Muscle layer of colon (tissue), 2 donors: ENCODE results near the gene RAC2.

Experiments
- H3K27ac ChIP-seq: one replicate; pipeline ENCODE4 v1.7.0; 2013; ENCODE audit warnings: low read depth, mild to moderate bottlenecking, low read length, moderate library complexity
- H3K27me3 ChIP-seq, 2 donors: one replicate each; pipeline ENCODE4 v1.7.0; 2013; ENCODE audit warnings: low read length in 2 of 2, mild to moderate bottlenecking in 2 of 2; ENCODE audit not compliant: insufficient read depth in 2 of 2, control insufficient read depth in 1 of 2
- H3K36me3 ChIP-seq: one replicate; pipeline ENCODE4 v1.7.0; 2013; ENCODE audit warnings: mild to moderate bottlenecking, low read length; ENCODE audit not compliant: insufficient read depth
- H3K4me1 ChIP-seq: one replicate; pipeline ENCODE4 v1.7.0; 2013; ENCODE audit warnings: mild to moderate bottlenecking, low read length; ENCODE audit not compliant: insufficient read depth
- H3K4me3 ChIP-seq, 2 donors: one replicate each; pipeline ENCODE4 v1.7.0; 2013; ENCODE audit warnings: low read length in 2 of 2, low read depth in 1 of 2, mild to moderate bottlenecking in 1 of 2, moderate library complexity in 1 of 2
- H3K9ac ChIP-seq: one replicate; pipeline ENCODE4 v1.7.0; 2013; ENCODE audit warnings: low read length
- H3K9me3 ChIP-seq: one replicate; pipeline ENCODE4 v1.7.0; 2013; ENCODE audit warnings: mild to moderate bottlenecking, low read length
- donor health status: abdominal sarcoma.
- donor health status: Adenocarcinoma of cecum.

Gene RAC2

DNA sequence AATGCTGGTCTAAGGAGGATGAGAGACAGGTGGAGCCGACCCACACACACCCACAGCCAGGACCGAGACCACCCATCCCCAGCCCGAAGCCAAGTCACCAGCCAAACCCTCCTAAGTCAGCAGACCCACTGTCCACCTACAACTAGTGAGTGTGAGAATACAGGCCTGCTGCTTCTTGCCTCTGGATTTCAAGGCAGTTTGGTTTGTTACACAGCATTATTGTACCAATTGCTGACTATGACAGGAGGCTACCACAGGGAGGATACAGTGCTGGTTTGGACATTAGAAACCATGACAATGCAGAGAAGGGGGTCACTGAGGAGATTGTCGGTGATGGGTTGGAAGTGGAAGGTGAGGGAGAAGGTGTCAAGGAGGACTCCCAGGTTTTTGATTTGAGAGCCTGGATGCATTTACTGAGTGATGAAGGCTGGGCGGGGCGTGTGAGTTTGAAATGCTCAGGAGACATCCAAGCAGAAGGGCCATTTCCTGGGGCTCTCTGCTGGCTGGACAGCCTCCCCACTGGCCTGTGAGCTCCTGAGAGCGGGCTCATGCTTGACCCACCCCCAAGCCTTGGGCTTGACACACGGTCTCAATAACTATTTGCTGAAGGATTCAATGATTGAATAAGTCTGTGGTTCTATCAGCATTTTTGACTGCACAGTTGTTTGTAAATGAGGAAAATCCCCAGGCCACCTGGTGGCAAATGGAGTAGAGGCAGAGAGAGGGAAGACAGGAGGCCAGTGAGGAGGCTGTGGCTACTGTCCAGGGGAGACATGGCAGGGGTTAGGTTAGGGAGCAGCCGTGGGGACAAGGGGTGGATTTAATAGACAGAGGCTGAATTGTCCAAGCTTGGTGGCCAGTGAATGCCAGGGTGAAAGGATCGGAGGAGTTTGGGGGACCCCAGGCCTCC lies 22.4 kb downstream of the RAC2 start:
- Histone ChIP-seq H3K4me1 (no peaks in the 10 kb centered on the region), H3K9ac (no peak overlapping the region), H3K9me3 (no peaks in the 10 kb centered on the region), H3K27me3 (peaks cover 0 to 5% of the 10 kb centered on the region in 2 donors), H3K36me3 (no peaks in the 10 kb centered on the region), H3K4me3 (no peak overlapping the region), H3K27ac (no peak overlapping the region)

DNA sequence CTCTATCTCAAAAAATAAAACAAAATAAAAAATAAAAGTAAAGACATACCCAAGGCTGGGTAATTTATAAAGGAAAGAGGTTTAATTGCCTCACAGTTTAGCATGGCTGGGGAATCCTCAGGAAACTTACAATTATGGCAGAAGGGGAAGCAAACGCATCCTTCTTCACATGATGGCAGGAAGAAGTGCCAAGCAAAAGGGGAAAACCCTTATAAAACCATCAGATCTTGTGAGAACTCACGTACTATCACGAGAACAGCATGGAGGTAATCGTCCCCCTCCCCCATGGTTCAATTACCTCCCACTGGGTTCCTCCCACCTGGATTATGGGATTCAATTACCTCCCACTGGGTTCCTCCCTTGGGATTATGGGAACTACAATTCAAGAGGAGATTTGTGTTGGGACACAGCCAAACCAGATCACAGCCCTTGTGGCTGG lies 23.5 kb downstream of the RAC2 start:
- Histone ChIP-seq H3K27ac (no peak overlapping the region), H3K4me3 (no peak overlapping the region), H3K9me3 (no peaks in the 10 kb centered on the region), H3K36me3 (no peaks in the 10 kb centered on the region), H3K27me3 (peaks cover 0 to 5% of the 10 kb centered on the region in 2 donors), H3K9ac (no peak overlapping the region), H3K4me1 (no peaks in the 10 kb centered on the region)

GRCh38 chr22:37219533-37219932 lies 24.5 kb downstream of the RAC2 start:
- Histone ChIP-seq H3K9ac (no peak overlapping the region), H3K27ac (no peak overlapping the region), H3K4me3 (no peak overlapping the region), H3K9me3 (no peaks in the 10 kb centered on the region), H3K27me3 (peaks cover 0 to 5% of the 10 kb centered on the region in 2 donors), H3K36me3 (no peaks in the 10 kb centered on the region), H3K4me1 (no peaks in the 10 kb centered on the region)

DNA sequence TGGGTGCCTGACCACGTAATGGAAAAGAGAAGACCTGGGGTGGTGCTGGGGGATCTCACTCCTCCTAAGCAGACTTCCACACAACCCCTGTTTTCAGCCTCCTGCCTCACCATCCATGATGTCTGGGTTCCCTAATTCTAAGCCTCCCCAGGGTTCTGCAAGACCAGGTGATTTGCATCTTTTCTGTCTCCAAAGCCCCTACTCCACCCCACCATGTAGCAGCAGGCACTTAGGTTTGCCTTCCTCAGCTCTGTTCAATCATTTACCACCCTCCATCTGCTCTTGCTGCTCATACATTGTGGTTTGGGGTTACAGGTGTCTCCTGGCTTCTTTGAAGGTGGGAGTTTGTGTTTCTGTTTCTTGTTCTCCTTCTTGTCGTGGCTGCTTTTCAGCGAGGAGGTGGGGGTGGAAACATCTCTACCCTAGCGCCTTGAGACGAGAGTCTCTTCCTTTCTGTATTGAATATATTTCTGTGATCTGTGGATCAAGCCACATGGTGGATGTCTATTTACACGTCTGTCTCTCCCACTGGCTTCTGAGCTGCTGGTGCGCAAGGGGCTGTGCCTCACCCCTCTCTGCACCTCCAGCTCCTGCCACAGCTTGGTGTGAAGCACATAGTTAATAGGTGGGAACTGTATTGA lies 25.2 kb downstream of the RAC2 start:
- Histone ChIP-seq H3K36me3 (no peaks in the 10 kb centered on the region), H3K27me3 (peaks cover 0 to 5% of the 10 kb centered on the region in 2 donors), H3K4me1 (no peaks in the 10 kb centered on the region), H3K9me3 (no peaks in the 10 kb centered on the region), H3K4me3 (no peak overlapping the region), H3K9ac (no peak overlapping the region), H3K27ac (no peak overlapping the region)

GRCh38 chr22:37218399-37218770 lies 25.7 kb downstream of the RAC2 start:
- Histone ChIP-seq H3K27ac (no peak overlapping the region), H3K9me3 (no peaks in the 10 kb centered on the region), H3K9ac (no peak overlapping the region), H3K4me3 (no peak overlapping the region), H3K36me3 (no peaks in the 10 kb centered on the region), H3K27me3 (peaks cover 0 to 10% of the 10 kb centered on the region in 2 donors), H3K4me1 (no peaks in the 10 kb centered on the region)

GRCh38 chr22:37215890-37216289 lies 28.2 kb downstream of the RAC2 start:
- Histone ChIP-seq H3K36me3 (no peaks in the 10 kb centered on the region), H3K4me3 (no peak overlapping the region), H3K9ac (no peak overlapping the region), H3K9me3 (no peaks in the 10 kb centered on the region), H3K27ac (no peak overlapping the region), H3K27me3 (peaks cover 0 to 7% of the 10 kb centered on the region in 2 donors), H3K4me1 (no peaks in the 10 kb centered on the region)

DNA sequence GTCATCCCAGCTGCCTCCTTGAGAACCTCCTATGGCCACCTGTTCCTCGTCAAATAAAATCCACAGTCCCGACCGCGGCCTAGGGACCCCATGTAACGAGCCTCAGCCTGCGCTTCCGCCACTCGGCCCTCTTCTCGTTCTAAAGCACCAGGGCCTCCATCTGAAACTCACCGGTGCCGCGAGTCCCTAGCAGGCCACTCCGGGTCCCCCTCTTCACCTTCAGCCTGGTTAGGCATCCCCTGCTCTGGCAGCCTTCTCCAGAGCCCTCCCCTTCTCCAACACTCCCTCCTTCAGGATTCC lies 29.4 kb downstream of the RAC2 start:
- Histone ChIP-seq H3K36me3 (no peaks in the 10 kb centered on the region), H3K4me3 (no peak overlapping the region), H3K9me3 (no peaks in the 10 kb centered on the region), H3K27me3 (peaks cover 0 to 5% of the 10 kb centered on the region in 2 donors), H3K4me1 (no peaks in the 10 kb centered on the region), H3K9ac (no peak overlapping the region), H3K27ac (no peak overlapping the region)

DNA sequence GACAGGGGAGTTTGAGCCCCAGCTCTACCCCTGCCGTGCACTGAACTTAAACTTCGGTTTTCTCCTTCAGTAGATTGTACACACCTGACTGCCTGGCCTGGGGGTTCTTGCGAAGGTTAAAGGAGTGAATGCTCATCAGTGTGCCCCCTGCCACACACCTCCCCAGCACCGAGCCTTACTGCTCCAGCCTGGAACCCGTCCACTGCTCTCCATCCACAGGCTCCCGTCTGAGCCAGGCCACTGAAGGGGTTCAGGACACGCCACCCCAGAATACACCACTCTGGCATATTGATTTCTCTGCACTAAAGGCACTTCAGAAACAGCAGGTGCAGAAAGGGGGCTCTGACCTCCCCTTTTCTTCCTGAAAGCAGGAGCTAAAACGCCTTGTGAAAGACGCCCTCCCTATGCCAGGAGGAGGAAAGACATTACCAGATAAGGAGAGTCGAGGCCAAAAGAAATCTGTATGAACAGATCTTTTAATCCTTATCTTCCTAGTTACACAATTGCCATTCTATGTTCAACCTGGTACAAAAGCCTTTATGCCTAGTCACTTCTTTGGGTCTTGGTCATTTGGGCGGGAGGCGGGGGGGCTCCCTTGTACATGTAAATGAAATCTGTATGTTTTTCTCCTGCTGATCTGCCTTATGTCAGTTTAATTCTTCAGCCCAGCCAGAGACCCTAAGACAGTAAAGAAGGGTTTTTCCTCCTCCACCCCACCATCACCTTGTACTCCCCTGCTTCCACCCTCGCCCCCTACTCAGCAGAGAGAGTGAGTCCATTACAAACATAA lies 29.9 kb downstream of the RAC2 start:
- no peak overlapping the region for H3K27ac ChIP-seq
- no peaks in the 10 kb centered on the region for H3K9me3 ChIP-seq
- H3K4me1 ChIP-seq, result no peaks in the 10 kb centered on the region
- H3K9ac ChIP-seq, result no peak overlapping the region
- no peak overlapping the region for H3K4me3 ChIP-seq
- no peaks in the 10 kb centered on the region for H3K36me3 ChIP-seq
- H3K27me3 ChIP-seq, result peaks cover 0 to 5% of the 10 kb centered on the region in 2 donors

DNA sequence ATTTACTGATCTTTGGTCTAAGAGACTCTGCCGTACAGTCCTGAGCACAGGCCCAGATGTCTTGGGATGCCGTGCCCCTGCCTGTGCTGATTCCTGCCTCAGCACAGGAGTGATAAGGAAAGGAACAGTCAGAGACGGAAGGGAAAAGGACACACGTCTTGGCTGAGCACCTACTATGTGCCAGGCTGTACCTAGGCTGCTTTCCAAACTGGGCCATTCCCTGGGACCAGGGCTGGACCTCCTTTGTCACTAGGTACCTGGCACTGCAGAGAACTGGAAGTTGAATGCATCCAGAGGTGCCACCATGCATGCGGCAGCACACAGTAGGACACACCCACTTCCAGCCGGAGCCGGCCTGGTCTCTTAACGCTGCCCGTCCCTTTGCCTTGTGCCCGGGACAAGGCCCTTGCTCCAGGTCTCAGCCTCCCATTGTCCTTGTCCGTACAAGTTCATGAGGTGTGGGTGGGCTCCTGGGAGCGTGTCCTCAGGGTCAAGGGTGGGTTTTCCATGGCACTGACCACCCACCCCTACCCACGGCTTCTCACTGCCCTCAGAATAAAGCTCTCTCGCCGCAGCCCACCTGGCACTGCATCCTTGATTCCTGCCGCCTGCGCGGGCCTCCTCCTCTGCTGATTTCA lies 30.7 kb downstream of the RAC2 start:
- Histone ChIP-seq H3K9me3 (no peaks in the 10 kb centered on the region), H3K27ac (no peak overlapping the region), H3K4me3 (no peak overlapping the region), H3K9ac (no peak overlapping the region), H3K27me3 (peaks cover 0 to 5% of the 10 kb centered on the region in 2 donors), H3K36me3 (no peaks in the 10 kb centered on the region), H3K4me1 (no peaks in the 10 kb centered on the region)

- Histone ChIP-seq H3K36me3 (no peaks in the 10 kb centered on the region), H3K9ac (no peak within 1 kb of the TSS), H3K4me1 (no peaks in the 10 kb centered on the region), H3K27ac (no peak within 1 kb of the TSS), H3K9me3 (no peaks in the 10 kb centered on the region), H3K27me3 (peaks cover 0 to 5% of the 10 kb centered on the region in 2 donors), H3K4me3 (no peak within 1 kb of the TSS)
These were observed 31.7 kb downstream of the RAC2 start, which contains the start of gene SSTR3 for GRCh38 chr22:37212174-37212906. Gene SSTR3 (minus strand): TSS chr22:37212477. CDS start chr22:37207803, 4,674 bp downstream.
